Upper lobe of left lung (tissue), 6 donors: ENCODE measurements around the gene SUCO. TPM values are rescaled to one million over a fixed set of nuclear protein-coding genes. Genes with fewer than 3 reads are reported as not detected.

Experiments
- ATAC-seq, 2 donors: fragments of 200-7000 bp; cut with Tn5 transposase; one replicate each; pipeline ENCODE4 v1.9.1; 2022; ENCODE audit warnings: mild to moderate bottlenecking in 2 of 2, moderate library complexity in 2 of 2; ENCODE audit not compliant: low FRiP score in 2 of 2
- DNase-seq, 2 donors: peaks; one replicate each; pipeline ENCODE4 v3.0.0-alpha.2; 2019 to 2020
- H3K27ac ChIP-seq, 4 donors: fragments of 200-600 bp; sonication (generic); one replicate each; pipeline ENCODE4 v1.5.1; 2016 to 2019
- H3K27me3 ChIP-seq, 4 donors: fragments of 200-600 bp; sonication (generic); one replicate each; pipeline ENCODE4 v1.5.1; 2017 to 2019
- H3K36me3 ChIP-seq, 4 donors: fragments of 200-600 bp; sonication (generic); one replicate each; pipeline ENCODE4 v1.5.1; 2016 to 2019
- H3K4me1 ChIP-seq, 4 donors: fragments of 200-600 bp; sonication (generic); one replicate each; pipeline ENCODE4 v1.5.1; 2018 to 2019
- H3K4me3 ChIP-seq, 4 donors: fragments of 200-600 bp; sonication (generic); one replicate each; pipeline ENCODE4 v1.5.1; 2017 to 2019; ENCODE audit warnings: mild to moderate bottlenecking in 2 of 4, moderate library complexity in 1 of 4
- H3K9me3 ChIP-seq, 4 donors: fragments of 200-600 bp; sonication (generic); one replicate each; pipeline ENCODE4 v1.5.1; 2018 to 2019
- CTCF ChIP-seq, 6 experiments: fragments of 450-650 bp in 4 of 6; fragments of 200-600 bp in 2 of 6; sonication (generic) in 2 of 6; IDR thresholded peaks; one replicate each; pipeline ENCODE4 v1.5.1; 2016 to 2019; ENCODE audit warnings: antibody characterized with exemption in 6 of 6
- EP300 ChIP-seq, 4 donors: sonication (generic); formaldehyde crosslinking; IDR thresholded peaks; one replicate each; pipeline ENCODE4 v1.5.1; 2017; ENCODE audit warnings: antibody characterized with exemption in 4 of 4, control low read depth in 2 of 4
- POLR2A ChIP-seq, 4 donors: fragments of 450-650 bp; IDR thresholded peaks; one replicate each; pipeline ENCODE4 v1.5.1; 2016 to 2017; ENCODE audit warnings: antibody characterized with exemption in 4 of 4, mild to moderate bottlenecking in 2 of 4
- POLR2AphosphoS5 ChIP-seq, 2 donors: sonication (generic); formaldehyde crosslinking; IDR thresholded peaks; one replicate each; pipeline ENCODE4 v1.5.1; 2017; ENCODE audit warnings: antibody characterized with exemption in 2 of 2
- WGBS, 2 donors: methylation state at CpG; one replicate each; pipeline ENCODE4 v1.1.5; 2017 to 2018; 5-methylcytosine and 5-hydroxymethylcytosine counted together
- total RNA-seq, 6 donors: library from RNA; depleted of rRNA in 4 of 6; stranded (reverse); fragments of >200 nt in 4 of 6; gene quantifications; one replicate each; pipeline versions ENCODE4 v1.1.0 to v1.2.1, GENCODE V29; 2016 to 2021
- donor health status: DM: no; HTN: no; CAD: no; lungs with moderate emphysema.
- donor health status: DM: no; HTN: yes; CAD: no; lungs with severe emphysema.

Gene SUCO
- total RNA-seq, 6 donors from 2014 or later, result 14.4 to 59.2 (median 29.5) TPM

GRCh38 chr1:172574080-172574479 lies 41.1 kb downstream of the SUCO start:
- no peak for TF ChIP-seq POLR2AphosphoS5 (IDR thresholded peaks at IDR 0.05)
- TF ChIP-seq POLR2A (IDR thresholded peaks at IDR 0.05), result no peak
- no peak for TF ChIP-seq EP300 (IDR thresholded peaks at IDR 0.05)
- no peak for TF ChIP-seq CTCF (IDR thresholded peaks at IDR 0.05)
- Histone ChIP-seq H3K4me3 (no peak overlapping the region), H3K27me3 (no peaks in the 10 kb centered on the region), H3K9me3 (peaks cover 0 to 5% (median 0%) of the 10 kb centered on the region in 4 donors), H3K36me3 (peaks cover 9 to 77% (median 16%) of the 10 kb centered on the region in 4 donors), H3K4me1 (no peaks in the 10 kb centered on the region), H3K27ac (no peak overlapping the region)
- 93 to 96% methylated on average over 2 of the region's 2 CpGs for WGBS, 2 donors
- ATAC-seq, result no peak
- no peak for DNase-seq

GRCh38 chr1:172578586-172578985 lies 45.6 kb downstream of the SUCO start:
- no peak for DNase-seq
- ATAC-seq, result no peak
- no peak for TF ChIP-seq CTCF (IDR thresholded peaks at IDR 0.05)
- no peak for TF ChIP-seq POLR2AphosphoS5 (IDR thresholded peaks at IDR 0.05)
- TF ChIP-seq EP300 (IDR thresholded peaks at IDR 0.05), result no peak
- TF ChIP-seq POLR2A (IDR thresholded peaks at IDR 0.05), result no peak
- no peaks in the 10 kb centered on the region for H3K27me3 ChIP-seq
- H3K4me1 ChIP-seq, result peaks cover 7 to 8% (median 8%) of the 10 kb centered on the region in 4 donors
- H3K27ac ChIP-seq, result no peak overlapping the region
- 64 to 77% methylated on average over 1 of the region's 1 CpG for WGBS, 2 donors
- H3K36me3 ChIP-seq, result peaks cover 0 to 50% (median 10%) of the 10 kb centered on the region in 4 donors
- H3K9me3 ChIP-seq, result no peaks in the 10 kb centered on the region
- H3K4me3 ChIP-seq, result no peak overlapping the region

- ATAC-seq, result no peak
Observed at GRCh38 chr1:172581273-172581672, 48.3 kb downstream of the SUCO start.

DNA sequence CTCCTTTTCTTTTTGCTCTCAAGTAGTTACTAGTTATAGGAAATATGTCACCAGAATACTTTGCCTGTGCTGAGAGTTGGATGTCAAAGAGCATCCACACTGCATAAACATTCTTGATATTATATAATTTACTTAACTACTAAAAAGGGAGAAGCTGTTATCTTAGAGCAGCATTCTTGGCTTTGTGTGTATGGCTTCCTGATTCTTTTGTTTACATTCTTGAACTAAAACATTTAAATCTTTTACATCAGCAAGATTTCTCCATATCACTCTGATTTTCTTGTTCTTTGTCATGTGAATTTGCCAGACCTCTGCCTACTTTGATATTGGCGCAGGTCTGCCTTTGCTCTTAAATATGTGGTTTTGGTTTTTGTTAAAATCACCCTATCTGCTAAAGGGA lies 48.8 kb downstream of the SUCO start:
- TF ChIP-seq CTCF (IDR thresholded peaks at IDR 0.05), result no peak
- no peak for TF ChIP-seq EP300 (IDR thresholded peaks at IDR 0.05)
- TF ChIP-seq POLR2A (IDR thresholded peaks at IDR 0.05), result no peak
- TF ChIP-seq POLR2AphosphoS5 (IDR thresholded peaks at IDR 0.05), result no peak
- WGBS, 2 donors, result 89% methylated on average over 1 of the region's 1 CpG
- Histone ChIP-seq H3K9me3 (no peaks in the 10 kb centered on the region), H3K36me3 (peaks cover 0 to 24% (median 5%) of the 10 kb centered on the region in 4 donors), H3K27ac (no peak overlapping the region), H3K4me3 (no peak overlapping the region), H3K4me1 (peaks cover 7 to 8% (median 8%) of the 10 kb centered on the region in 4 donors), H3K27me3 (no peaks in the 10 kb centered on the region)
- ATAC-seq (no peak), DNase-seq (no peak)

More at GRCh38 chr1:172581273-172581672, 48.3 kb downstream of the SUCO start:
- H3K27ac ChIP-seq, result no peak overlapping the region
- peaks cover 0 to 26% (median 5%) of the 10 kb centered on the region in 4 donors for H3K36me3 ChIP-seq
- no peaks in the 10 kb centered on the region for H3K27me3 ChIP-seq
- peaks cover 7 to 8% (median 8%) of the 10 kb centered on the region in 4 donors for H3K4me1 ChIP-seq
- no peak for TF ChIP-seq CTCF (IDR thresholded peaks at IDR 0.05)
- no peak for TF ChIP-seq EP300 (IDR thresholded peaks at IDR 0.05)
- no peak for TF ChIP-seq POLR2A (IDR thresholded peaks at IDR 0.05)
- no peak for TF ChIP-seq POLR2AphosphoS5 (IDR thresholded peaks at IDR 0.05)
- no peaks in the 10 kb centered on the region for H3K9me3 ChIP-seq
- H3K4me3 ChIP-seq, result no peak overlapping the region
- no peak for DNase-seq

DNA sequence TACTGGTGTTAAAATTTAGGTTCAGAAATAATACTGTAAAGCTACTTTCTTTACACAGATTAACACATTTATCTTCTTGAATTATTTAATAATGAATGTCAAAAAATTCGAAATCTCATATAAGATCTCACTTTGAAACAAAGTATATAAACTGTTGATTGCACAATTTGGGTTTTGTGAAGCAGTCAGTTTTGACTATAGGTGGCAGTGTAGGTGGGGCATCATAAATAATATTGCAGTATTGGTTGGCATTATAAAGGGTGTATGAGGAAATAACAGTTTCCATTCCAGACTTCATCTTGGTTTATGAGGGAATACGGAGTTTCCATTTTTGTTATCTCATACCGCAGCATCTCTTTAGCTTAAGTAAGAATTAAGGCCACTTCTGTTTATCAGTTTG lies 49.9 kb downstream of the SUCO start:
- TF ChIP-seq POLR2AphosphoS5 (IDR thresholded peaks at IDR 0.05) (no peak), EP300 (IDR thresholded peaks at IDR 0.05) (no peak), POLR2A (IDR thresholded peaks at IDR 0.05) (no peak), CTCF (IDR thresholded peaks at IDR 0.05) (no peak)
- Histone ChIP-seq H3K36me3 (peaks cover 0 to 16% (median 3%) of the 10 kb centered on the region in 4 donors), H3K27me3 (no peaks in the 10 kb centered on the region), H3K4me1 (peaks cover 7 to 8% (median 8%) of the 10 kb centered on the region in 4 donors), H3K27ac (no peak overlapping the region), H3K4me3 (no peak overlapping the region), H3K9me3 (no peaks in the 10 kb centered on the region)
- no peak for ATAC-seq
- no peak for DNase-seq
- 91 to 93% methylated on average over 3 of the region's 3 CpGs for WGBS, 2 donors
